Keratinocyte (primary cell): ENCODE results near the gene RPS6KA5.

Source experiments
- CTCF ChIP-seq, 3 experiments: IDR thresholded peaks in 1 of 3; conservative IDR thresholded peaks in 1 of 3; optimal IDR thresholded peaks in 1 of 3; 2 replicates in 2 of 3; 3 replicates in 1 of 3; pipeline versions ENCODE3 to v1.5.1; 2011; ENCODE audit warnings: low read length in 3 of 3, mild to moderate bottlenecking in 3 of 3, moderate library complexity in 2 of 3, control low read depth in 1 of 3, inconsistent platforms in 1 of 3; ENCODE audit not compliant: insufficient read depth in 2 of 3; ENCODE audit errors: extremely low read depth in 1 of 3
- EZH2 ChIP-seq: IDR thresholded peaks from one replicate; pipeline ENCODE4 v1.6.1; 2012; ENCODE audit warnings: inconsistent platforms, mild to moderate bottlenecking, low read length, moderate library complexity

- no peak for TF ChIP-seq EZH2
- no peak for TF ChIP-seq CTCF (optimal IDR thresholded peaks at IDR 0.05 in 1 of 3, IDR thresholded peaks at IDR 0.05 in 1 of 3, conservative IDR thresholded peaks at IDR 0.05 in 1 of 3; ENCODE audit: extremely low read depth in 1 of 3, insufficient read depth in 2 of 3, low read length in 3 of 3)
Observed at GRCh38 chr14:91108941-91109611, 48.6 kb upstream of the RPS6KA5 start.
